Neural progenitor cell (in vitro differentiated cells): ENCODE measurements around the gene NUP93. TPM values are rescaled to one million over a fixed set of nuclear protein-coding genes. Genes with fewer than 3 reads are reported as not detected.

Source experiments
- DNase-seq: peaks from one replicate; pipeline ENCODE4 v3.0.0-alpha.2; 2016; ENCODE audit warnings: low spot score
- H2AFZ ChIP-seq: fragments of 200-600 bp; sonication (generic); replicated peaks from 2 replicates; pipeline ENCODE4 v1.6.1; 2016; ENCODE audit warnings: antibody characterized with exemption
- H3F3A ChIP-seq: fragments of 200-600 bp; sonication (generic); 2 replicates; pipeline ENCODE4 v1.6.1; 2016; ENCODE audit warnings: antibody characterized with exemption, low read depth
- H3K27ac ChIP-seq: fragments of 200-600 bp; sonication (generic); 2 replicates; pipeline ENCODE4 v1.5.1; 2016; ENCODE audit warnings: mild to moderate bottlenecking
- H3K27me3 ChIP-seq: fragments of 200-600 bp; sonication (generic); 2 replicates; pipeline ENCODE4 v1.6.1; 2016; ENCODE audit warnings: mild to moderate bottlenecking, moderate library complexity
- H3K36me3 ChIP-seq: fragments of 200-600 bp; sonication (generic); 2 replicates; pipeline ENCODE4 v1.5.1; 2016
- H3K4me1 ChIP-seq: fragments of 200-600 bp; sonication (generic); 2 replicates; pipeline ENCODE4 v1.6.1; 2016; ENCODE audit warnings: mixed run types
- H3K4me2 ChIP-seq: fragments of 200-600 bp; sonication (generic); 2 replicates; pipeline ENCODE4 v1.6.1; 2016
- H3K4me3 ChIP-seq: fragments of 200-600 bp; sonication (generic); 2 replicates; pipeline ENCODE4 v1.5.1; 2016
- H3K79me2 ChIP-seq: fragments of 200-600 bp; sonication (generic); 2 replicates; pipeline ENCODE4 v1.6.1; 2016; ENCODE audit warnings: low read depth
- H3K9ac ChIP-seq: fragments of 200-600 bp; sonication (generic); 2 replicates; pipeline ENCODE4 v1.6.1; 2016
- H3K9me3 ChIP-seq: fragments of 200-600 bp; sonication (generic); 2 replicates; pipeline ENCODE4 v1.5.1; 2016; ENCODE audit warnings: low read depth
- H4K20me1 ChIP-seq: fragments of 200-600 bp; sonication (generic); 2 replicates; pipeline ENCODE4 v1.6.1; 2016; ENCODE audit warnings: low read depth
- H3K27ac Mint-ChIP-seq: 3 replicates; pipeline ENCODE4 v1.8.0; 2021; ENCODE audit warnings: mixed read lengths
- H3K27me3 Mint-ChIP-seq: 2 replicates; pipeline ENCODE4 v1.8.0; 2022; ENCODE audit warnings: low read depth, mild to moderate bottlenecking, inconsistent platforms, moderate library complexity, mixed read lengths; ENCODE audit not compliant: insufficient read depth
- H3K36me3 Mint-ChIP-seq: 3 replicates; pipeline ENCODE4 v1.8.0; 2021; ENCODE audit warnings: mixed read lengths
- H3K4me1 Mint-ChIP-seq: 3 replicates; pipeline ENCODE4 v1.8.0; 2021; ENCODE audit warnings: mixed read lengths
- H3K4me3 Mint-ChIP-seq: 3 replicates; pipeline ENCODE4 v1.8.0; 2021; ENCODE audit warnings: mild to moderate bottlenecking, moderate library complexity, mixed read lengths
- H3K9me3 Mint-ChIP-seq: 3 replicates; pipeline ENCODE4 v1.8.0; 2020; ENCODE audit warnings: mixed read lengths
- CTCF ChIP-seq: fragments of 200-600 bp; sonication (generic); IDR thresholded peaks from 2 replicates; pipeline ENCODE4 v1.5.1; 2017; ENCODE audit warnings: antibody characterized with exemption, mild to moderate bottlenecking
- EZH2 ChIP-seq: fragments of 200-600 bp; sonication (generic); IDR thresholded peaks from 2 replicates; pipeline ENCODE4 v1.6.1; 2017; ENCODE audit warnings: antibody characterized with exemption, mild to moderate bottlenecking, moderate library complexity
- EZH2phosphoT487 ChIP-seq: fragments of 200-600 bp; sonication (generic); IDR thresholded peaks from 2 replicates; pipeline ENCODE4 v1.6.1; 2017; ENCODE audit warnings: antibody characterized with exemption
- total RNA-seq: library from RNA; depleted of rRNA; stranded (reverse); fragments of >200 nt; gene quantifications from 2 replicates; pipeline ENCODE4 v1.2.3, GENCODE V29; 2015; ENCODE audit warnings: low replicate concordance

Gene NUP93
- total RNA-seq, 1 donor from 2014 or later: 116 TPM

DNA sequence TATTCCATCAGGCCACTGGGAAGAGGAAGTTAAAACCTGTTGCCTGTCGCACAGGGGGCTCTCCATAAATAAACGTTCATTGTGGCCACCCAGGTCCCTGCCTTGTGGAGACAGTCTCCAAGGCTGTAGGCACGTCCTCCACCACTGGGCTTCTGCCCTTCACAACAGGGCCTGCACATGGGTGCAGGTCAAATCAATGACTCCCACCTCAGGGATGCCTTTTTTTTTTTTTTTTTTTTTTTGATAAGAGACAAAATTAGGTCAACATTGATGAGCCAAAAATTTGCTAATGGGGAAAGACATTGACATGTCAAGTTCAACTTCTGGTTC is 122.4 kb downstream of the NUP93 start:
- Histone ChIP-seq H3K9ac (no peak overlapping the region), H4K20me1 (no peaks in the 10 kb centered on the region), H2AFZ (peak overlapping the region; percentile 79), H3K36me3 (no peaks in the 10 kb centered on the region), H3K9me3 (no peaks in the 10 kb centered on the region), H3K27me3 (no peaks in the 10 kb centered on the region), H3K27ac (no peak overlapping the region), H3K79me2 (no peaks in the 10 kb centered on the region), H3F3A (peaks cover 13% of the 10 kb centered on the region), H3K4me2 (no peak overlapping the region), H3K4me1 (peaks cover 25% of the 10 kb centered on the region), H3K4me3 (no peak overlapping the region)
- TF ChIP-seq EZH2phosphoT487 (no peak), CTCF (no peak), EZH2 (no peak)
- H3K4me3 Mint-ChIP-seq: no peak overlapping the region
- no peaks in the 10 kb centered on the region for H3K9me3 Mint-ChIP-seq
- H3K27ac Mint-ChIP-seq: no peak overlapping the region
- no peak for DNase-seq
- peaks cover 47% of the 10 kb centered on the region for H3K4me1 Mint-ChIP-seq
- H3K27me3 Mint-ChIP-seq: no peaks in the 10 kb centered on the region
- H3K36me3 Mint-ChIP-seq: no peaks in the 10 kb centered on the region

GRCh38 chr16:56852968-56853367 is 123.0 kb downstream of the NUP93 start:
- no peaks in the 10 kb centered on the region for H3K9me3 Mint-ChIP-seq
- no peaks in the 10 kb centered on the region for H3K27me3 ChIP-seq

GRCh38 chr16:56855201-56855600 is 125.3 kb downstream of the NUP93 start:
- Mint-ChIP-seq H3K27me3 (no peaks in the 10 kb centered on the region), H3K36me3 (no peaks in the 10 kb centered on the region), H3K27ac (no peak overlapping the region), H3K4me1 (peaks cover 20% of the 10 kb centered on the region), H3K9me3 (no peaks in the 10 kb centered on the region), H3K4me3 (no peak overlapping the region)
- Histone ChIP-seq H3K4me3 (no peak overlapping the region), H3K27me3 (no peaks in the 10 kb centered on the region), H4K20me1 (no peaks in the 10 kb centered on the region), H3K4me2 (no peak overlapping the region), H2AFZ (no peak overlapping the region), H3K27ac (no peak overlapping the region), H3K9ac (no peak overlapping the region), H3K36me3 (no peaks in the 10 kb centered on the region), H3K4me1 (peaks cover 9% of the 10 kb centered on the region), H3K9me3 (no peaks in the 10 kb centered on the region), H3K79me2 (no peaks in the 10 kb centered on the region), H3F3A (peaks cover 1% of the 10 kb centered on the region)
- DNase-seq: no peak
- TF ChIP-seq CTCF (no peak), EZH2phosphoT487 (no peak), EZH2 (no peak)

More at GRCh38 chr16:56852968-56853367, 123.0 kb downstream of the NUP93 start:
- Histone ChIP-seq H4K20me1 (no peaks in the 10 kb centered on the region), H3K27ac (no peak overlapping the region), H3K4me2 (no peak overlapping the region), H3K79me2 (no peaks in the 10 kb centered on the region), H3K9me3 (no peaks in the 10 kb centered on the region), H2AFZ (no peak overlapping the region), H3K9ac (no peak overlapping the region), H3K36me3 (no peaks in the 10 kb centered on the region), H3K4me1 (peaks cover 25% of the 10 kb centered on the region), H3K4me3 (no peak overlapping the region), H3F3A (peaks cover 7% of the 10 kb centered on the region)
- TF ChIP-seq EZH2 (no peak), CTCF (no peak), EZH2phosphoT487 (no peak)
- no peak for DNase-seq
- no peaks in the 10 kb centered on the region for H3K27me3 Mint-ChIP-seq
- no peaks in the 10 kb centered on the region for H3K36me3 Mint-ChIP-seq
- H3K4me1 Mint-ChIP-seq: peaks cover 42% of the 10 kb centered on the region
- no peak overlapping the region for H3K4me3 Mint-ChIP-seq
- no peak overlapping the region for H3K27ac Mint-ChIP-seq

DNA sequence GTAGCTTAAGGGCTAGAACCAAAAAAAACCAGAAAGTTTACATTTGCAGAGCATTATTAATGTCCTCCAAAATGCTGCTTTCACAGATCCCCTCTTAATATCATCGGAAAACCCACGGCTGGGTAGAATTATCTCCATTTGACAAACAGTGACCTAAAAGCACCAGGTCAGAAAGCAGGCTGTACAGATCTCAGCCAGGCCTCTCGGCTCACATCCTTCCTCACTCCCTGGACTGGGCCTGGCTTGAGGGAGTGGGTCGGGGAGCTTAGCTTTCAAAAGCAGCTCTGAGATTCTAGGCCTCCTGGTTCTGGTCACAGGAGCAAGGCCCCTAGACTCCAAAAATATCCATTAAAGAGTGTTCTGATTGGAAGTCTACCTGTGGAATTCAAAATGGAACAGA is 126.0 kb downstream of the NUP93 start:
- no peak overlapping the region for H3K27ac ChIP-seq
- H3K79me2 ChIP-seq: no peaks in the 10 kb centered on the region
- Mint-ChIP-seq H3K36me3 (no peaks in the 10 kb centered on the region), H3K9me3 (no peaks in the 10 kb centered on the region), H3K4me1 (peaks cover 18% of the 10 kb centered on the region), H3K4me3 (no peak overlapping the region), H3K27ac (peak overlapping the region; percentile 57), H3K27me3 (no peaks in the 10 kb centered on the region)
- H3K4me3 ChIP-seq: no peak overlapping the region
- DNase-seq: no peak
- H4K20me1 ChIP-seq: no peaks in the 10 kb centered on the region
- H3K9me3 ChIP-seq: no peaks in the 10 kb centered on the region
- H3K4me2 ChIP-seq: no peak overlapping the region
- H3K36me3 ChIP-seq: no peaks in the 10 kb centered on the region
- no peaks in the 10 kb centered on the region for H3K27me3 ChIP-seq
- H3F3A ChIP-seq: peaks cover 5% of the 10 kb centered on the region
- TF ChIP-seq EZH2: no peak
- TF ChIP-seq EZH2phosphoT487: no peak
- no peak for TF ChIP-seq CTCF
- H3K9ac ChIP-seq: no peak overlapping the region
- no peak overlapping the region for H2AFZ ChIP-seq
- H3K4me1 ChIP-seq: peaks cover 17% of the 10 kb centered on the region
